Astrocyte of the cerebellum (primary cell): ENCODE results near the gene ZDHHC14.

Experiments
- DNase-seq: peaks from one replicate; pipeline ENCODE4 v3.0.0-alpha.2; 2011; ENCODE audit warnings: low read depth
- H3K4me3 ChIP-seq: 2 replicates; pipeline ENCODE4 v1.5.1; 2011; ENCODE audit warnings: mild to moderate bottlenecking, low read depth, low read length, moderate library complexity
- in situ Hi-C: cut with HindIII; loops from 2 replicates; pipeline ENCODE4 v1.10.0; 2017; ENCODE audit warnings: low sequenced_read_pairs
- TF ChIP-seq, protein P1 (sequence below): IDR thresholded peaks from 2 replicates; pipeline ENCODE4 v1.5.1; 2012; ENCODE audit warnings: low read length, low read depth, moderate library complexity, mild to moderate bottlenecking; ENCODE audit errors: missing control alignments

ZDHHC14 gene

DNA sequence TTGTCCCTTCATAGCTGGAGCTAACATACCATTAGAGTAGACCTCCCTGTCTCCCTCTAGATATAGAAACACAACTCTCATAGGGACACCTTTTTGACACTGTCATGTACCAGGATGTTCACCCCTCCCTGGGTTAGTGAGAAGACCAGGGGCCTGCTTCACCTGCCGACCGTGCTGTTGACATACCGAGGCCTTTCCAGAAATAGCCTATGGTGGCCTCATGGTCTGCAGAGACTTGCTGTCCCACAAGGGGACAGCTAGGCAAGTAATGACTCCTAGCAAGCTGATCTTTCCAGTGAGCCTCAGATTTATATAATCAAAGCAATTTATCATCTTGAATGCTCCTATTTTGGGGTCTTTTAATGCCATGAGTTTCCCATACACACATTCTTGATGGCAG lies 15.0 kb downstream of the ZDHHC14 start:
- TF ChIP-seq, protein P1, sequence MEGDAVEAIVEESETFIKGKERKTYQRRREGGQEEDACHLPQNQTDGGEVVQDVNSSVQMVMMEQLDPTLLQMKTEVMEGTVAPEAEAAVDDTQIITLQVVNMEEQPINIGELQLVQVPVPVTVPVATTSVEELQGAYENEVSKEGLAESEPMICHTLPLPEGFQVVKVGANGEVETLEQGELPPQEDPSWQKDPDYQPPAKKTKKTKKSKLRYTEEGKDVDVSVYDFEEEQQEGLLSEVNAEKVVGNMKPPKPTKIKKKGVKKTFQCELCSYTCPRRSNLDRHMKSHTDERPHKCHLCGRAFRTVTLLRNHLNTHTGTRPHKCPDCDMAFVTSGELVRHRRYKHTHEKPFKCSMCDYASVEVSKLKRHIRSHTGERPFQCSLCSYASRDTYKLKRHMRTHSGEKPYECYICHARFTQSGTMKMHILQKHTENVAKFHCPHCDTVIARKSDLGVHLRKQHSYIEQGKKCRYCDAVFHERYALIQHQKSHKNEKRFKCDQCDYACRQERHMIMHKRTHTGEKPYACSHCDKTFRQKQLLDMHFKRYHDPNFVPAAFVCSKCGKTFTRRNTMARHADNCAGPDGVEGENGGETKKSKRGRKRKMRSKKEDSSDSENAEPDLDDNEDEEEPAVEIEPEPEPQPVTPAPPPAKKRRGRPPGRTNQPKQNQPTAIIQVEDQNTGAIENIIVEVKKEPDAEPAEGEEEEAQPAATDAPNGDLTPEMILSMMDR, result no peak
- no peak for DNase-seq
- no peak overlapping the region for H3K4me3 ChIP-seq

DNA sequence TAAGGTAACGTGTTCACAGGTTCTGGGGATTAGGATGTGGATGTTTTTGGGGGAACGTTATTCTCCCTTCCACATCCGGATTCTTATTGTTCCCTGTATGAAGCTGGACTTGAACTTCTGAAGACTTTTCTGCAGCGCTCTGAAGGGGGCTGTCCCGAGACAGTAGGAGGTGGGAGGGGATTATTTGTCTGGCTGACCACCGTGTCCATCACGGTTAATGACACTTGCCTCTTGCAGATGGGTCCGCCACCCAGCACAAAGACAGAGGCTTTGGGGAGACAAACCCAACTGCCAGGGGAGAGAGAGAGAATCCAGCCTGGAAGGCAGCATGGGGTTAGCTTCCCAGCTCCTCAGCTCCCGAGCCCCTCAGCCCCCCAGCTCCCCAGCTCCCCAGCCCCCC lies 16.7 kb downstream of the ZDHHC14 start:
- TF ChIP-seq, protein P1, result no peak
- no peak overlapping the region for H3K4me3 ChIP-seq
- DNase-seq, result no peak
- in situ Hi-C loops, result no loop called here

More for the DNA sequence above, 15.0 kb downstream of the ZDHHC14 start:
- in situ Hi-C loops, result no loop called here

DNA sequence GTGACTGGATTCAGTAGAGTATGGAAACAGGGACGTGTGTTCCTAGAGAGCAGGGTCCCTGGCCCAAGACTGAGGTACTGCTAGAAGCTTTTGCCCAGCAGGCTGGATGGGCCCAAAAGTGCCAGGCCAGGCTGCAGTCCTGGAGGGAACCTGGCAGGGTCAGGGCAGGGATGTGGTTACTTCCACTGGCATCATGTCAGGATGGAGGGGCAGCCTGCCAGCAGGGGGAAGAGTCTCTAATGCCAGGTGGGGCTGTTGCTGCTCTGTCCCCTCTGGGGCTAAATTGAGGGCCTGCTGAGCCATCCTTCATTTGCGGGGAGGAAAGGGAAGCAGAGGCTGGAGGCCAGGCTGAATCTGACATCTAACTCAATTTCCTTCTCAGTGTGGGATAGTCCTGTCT lies 17.2 kb downstream of the ZDHHC14 start:
- in situ Hi-C loops, result no loop called here
- H3K4me3 ChIP-seq, result no peak overlapping the region
- no peak for DNase-seq
- TF ChIP-seq, protein P1, result no peak

GRCh38 chr6:157400676-157401075 lies 19.7 kb downstream of the ZDHHC14 start:
- in situ Hi-C loops, result no loop called here
- no peak for DNase-seq
- TF ChIP-seq, protein P1, result no peak
- H3K4me3 ChIP-seq, result no peak overlapping the region

DNA sequence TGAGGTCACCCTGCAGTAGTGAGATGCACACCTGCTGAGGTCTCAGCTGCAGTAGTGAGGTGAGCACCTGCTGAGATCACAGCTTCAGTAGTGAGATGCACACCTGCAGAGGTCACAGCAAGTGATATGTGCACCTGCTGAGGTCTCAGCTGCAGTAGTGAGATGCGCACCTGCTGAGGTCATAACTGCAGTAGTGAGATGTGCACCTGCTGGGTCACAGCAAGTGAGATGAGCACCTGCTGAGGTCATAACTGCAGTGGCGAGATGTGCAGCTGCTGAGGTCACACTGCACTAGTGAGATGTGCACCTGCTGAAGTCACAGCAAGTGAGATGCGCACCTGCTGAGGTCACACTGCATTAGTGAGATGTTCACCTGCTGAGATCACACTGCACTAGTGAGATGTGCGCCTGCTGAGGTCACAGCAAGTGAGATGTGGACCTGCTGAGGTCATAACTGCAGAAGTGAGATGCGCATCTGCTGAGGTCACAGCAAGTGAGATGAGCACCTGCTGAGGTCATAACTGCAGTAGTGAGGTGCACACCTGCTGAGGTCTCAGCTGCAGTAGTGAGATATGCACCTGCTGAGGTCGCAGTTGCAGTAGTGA lies 20.8 kb downstream of the ZDHHC14 start:
- DNase-seq, result no peak
- TF ChIP-seq, protein P1, result no peak
- no peak overlapping the region for H3K4me3 ChIP-seq
- in situ Hi-C loops, result no loop called here

- in situ Hi-C loops, result no loop called here
- no peak for DNase-seq
- TF ChIP-seq, protein P1, result no peak
Observed at GRCh38 chr6:157402996-157403685, 22.2 kb downstream of the ZDHHC14 start.

More at GRCh38 chr6:157402996-157403685, 22.2 kb downstream of the ZDHHC14 start:
- H3K4me3 ChIP-seq, result no peak overlapping the region
